ENCODE measurements around the gene SKI.

- TF ChIP-seq CTCF (IDR thresholded peaks at IDR 0.05) (no peak), EZH2 (IDR thresholded peaks at IDR 0.05; ENCODE audit: borderline replicate concordance, insufficient read depth, low read depth, low read length, poor library complexity, severe bottlenecking) (no peak)
Observed at GRCh38 chr1:2322065-2322571, 94.0 kb downstream of the SKI start.

Measured in B cell (primary cell).